SH-SY5Y (cell line): ENCODE data around the gene CHST11.

Experiments used
- GATA2 ChIP-seq: IDR thresholded peaks from 2 replicates; pipeline ENCODE4 v1.6.1; 2011; ENCODE audit warnings: mild to moderate bottlenecking, low read depth, low read length
- GATA3 ChIP-seq: IDR thresholded peaks from 2 replicates; pipeline ENCODE4 v1.6.1; 2011; ENCODE audit warnings: low read depth, mild to moderate bottlenecking, low read length, moderate library complexity

GRCh38 chr12:104565606-104566243 is 109.0 kb downstream of the CHST11 start:
- TF ChIP-seq GATA3 (no peak), GATA2 (no peak)
